Heart right ventricle (tissue), 16 donors: Measurements from ENCODE around the gene CD86. TPM values are rescaled to one million over a fixed set of nuclear protein-coding genes. Genes with fewer than 3 reads are reported as not detected.

Source experiments
- ATAC-seq, 8 donors: fragments of 200-7000 bp; cut with Tn5 transposase; one replicate each; pipeline ENCODE4 v1.9.1; 2020; ENCODE audit warnings: mild to moderate bottlenecking in 8 of 8, moderate library complexity in 8 of 8, moderate number of reproducible peaks in 1 of 8
- DNase-seq, 2 donors: peaks; one replicate each; pipeline ENCODE4 v3.0.0-alpha.2; 2020
- H3K27ac ChIP-seq, 10 donors: fragments of 200-600 bp; sonication (generic) in 2 of 10; one replicate each; pipeline versions ENCODE4 v1.5.0 to v1.8.0; 2020 to 2022; ENCODE audit warnings: mild to moderate bottlenecking in 3 of 10
- H3K27me3 ChIP-seq, 7 donors: fragments of 200-600 bp; one replicate each; pipeline ENCODE4 v1.8.0; 2021 to 2022; ENCODE audit warnings: mild to moderate bottlenecking in 2 of 7
- H3K36me3 ChIP-seq, 9 donors: fragments of 200-600 bp; sonication (generic) in 1 of 9; one replicate each; pipeline versions ENCODE4 v1.5.0 to v1.8.0; 2020 to 2022; ENCODE audit warnings: mild to moderate bottlenecking in 2 of 9
- H3K4me1 ChIP-seq, 9 donors: fragments of 200-600 bp; sonication (generic) in 1 of 9; one replicate each; pipeline versions ENCODE4 v1.5.0 to v1.8.0; 2020 to 2022; ENCODE audit warnings: mild to moderate bottlenecking in 4 of 9
- H3K4me3 ChIP-seq, 10 donors: fragments of 200-600 bp; sonication (generic) in 2 of 10; one replicate each; pipeline versions ENCODE4 v1.5.0 to v1.8.0; 2020 to 2022; ENCODE audit warnings: mild to moderate bottlenecking in 7 of 10, moderate library complexity in 2 of 10
- H3K9me3 ChIP-seq, 11 donors: fragments of 200-600 bp in 10 of 11; sonication (generic) in 2 of 11; one replicate each; pipeline versions ENCODE4 v1.5.0 to v1.8.0; 2013 to 2022; ENCODE audit warnings: mild to moderate bottlenecking in 2 of 11, control low read depth in 1 of 11, moderate library complexity in 1 of 11
- CTCF ChIP-seq, 9 donors: fragments of 200-600 bp; sonication (generic) in 2 of 9; IDR thresholded peaks; one replicate each; pipeline versions ENCODE4 v1.5.0 to v1.8.0; 2021 to 2022; ENCODE audit warnings: antibody characterized with exemption in 9 of 9, mild to moderate bottlenecking in 5 of 9, moderate library complexity in 1 of 9
- WGBS, 2 donors: extraction: QIAGEN DNeasy Blood & Tissue Kit; methylation state at CpG; one replicate each; pipeline ENCODE4 v1.1.7; 2013; ENCODE audit warnings: inconsistent platforms in 1 of 2; 5-methylcytosine and 5-hydroxymethylcytosine counted together
- intact Hi-C, 10 donors: fragments of 100-400 bp; cut with DNase I; formaldehyde crosslinking; loops; one replicate each; pipeline versions ENCODE4 v1.11.1 to v1.14.2; 2022
- polyA plus RNA-seq, 2 donors: library from polyadenylated mRNA; stranded (reverse); fragments of 200-250 nt; gene quantifications; one replicate each; pipeline ENCODE4 v1.2.3, GENCODE V29; 2013
- total RNA-seq, 10 donors: library from RNA; stranded (reverse); fragmentation: NEBNext Ultra II Directional in 3 of 10; extraction: Animal tissue kit (Norgen Biotek cat#: 25700) in 3 of 10; gene quantifications; one replicate each; pipeline versions ENCODE4 v1.2.1 to v1.2.4, GENCODE V29; 2021 to 2023
- donor health status: Arrhythmogenic right ventricular cardiomyopathy.
- donor health status: ischemic (EF 13 %, LVEDD 7.1; RV severe dilation, severe dysfunction).
- donor health status: healthy with polysubstance abuse.
- donor health status: DM: no; HTN: yes; CAD: no.
- donor health status: DM: no; HTN: no; CAD: no.
- donor health status: ischemic (EF 25% LVEDD 6.9; RV normal size, moderate dysfunction).
- donor health status: ischemic (EF 25% LVEDD 5.7; RV mildly dilated, moderate dysfunction).
- donor health status: healthy.
- donor health status: DM: yes; HTN: yes; CAD: no.
- donor health status: Ischemic cardiomyopathy.
- donor health status: ischemic (EF 35%, LVEDD 5.7; RV mildly dilated, moderate dysfunction).
- donor health status: nonischemic (EF 11% LVEDD 7.7; RV severe dilation, severe dysfunction).
- donor health status: DM: yes; HTN: yes; CAD: no.
- donor health status: PGD.
- donor health status: ischemic (EF 29% LVEDD 5.4; RV normal size, mild dysfunction).
- donor health status: nonischemic (EF 23%, LVEDD 6.1; RV moderate dilation, normal function).

CD86 gene
- total and polyA plus RNA-seq, 12 donors, result 0.64 to 14.7 (median 1.4) TPM

- ATAC-seq, result peak; percentile 59 to 90 (median 86)
- DNase-seq, result peak; percentile 39 to 69
- Histone ChIP-seq H3K36me3 (no peaks in the 10 kb centered on the region), H3K4me1 (peaks cover 0 to 54% (median 4%) of the 10 kb centered on the region in 9 donors), H3K27ac (peak overlapping the region in 5 of 10 donors; percentile 29 to 57 (median 52)), H3K4me3 (no peak overlapping the region), H3K9me3 (peaks cover 0 to 16% (median 0%) of the 10 kb centered on the region in 11 donors), H3K27me3 (no peaks in the 10 kb centered on the region)
- 59 to 64% methylated on average over 6 of the region's 6 CpGs for WGBS, 2 donors
- intact Hi-C loops, result no loop called here
- no peak for TF ChIP-seq CTCF (IDR thresholded peaks at IDR 0.05)
Measured at GRCh38 chr3:122074621-122075265, 19.6 kb downstream of the CD86 start.

- Histone ChIP-seq H3K4me1 (peaks cover 0 to 54% (median 4%) of the 10 kb centered on the region in 9 donors), H3K27ac (peak overlapping the region in 2 of 10 donors; percentile 31 to 60), H3K4me3 (no peak overlapping the region), H3K36me3 (no peaks in the 10 kb centered on the region), H3K27me3 (no peaks in the 10 kb centered on the region), H3K9me3 (peaks cover 0 to 9% (median 0%) of the 10 kb centered on the region in 11 donors)
- no peak for TF ChIP-seq CTCF (IDR thresholded peaks at IDR 0.05)
- DNase-seq (no peak), ATAC-seq (no peak)
- intact Hi-C loops, result no loop called here
- WGBS, 2 donors, result 70 to 78% methylated on average over 4 of the region's 4 CpGs
Measured at GRCh38 chr3:122076491-122077292, 21.5 kb downstream of the CD86 start.

GRCh38 chr3:122077293-122078234 lies 22.4 kb downstream of the CD86 start:
- DNase-seq, result no peak
- WGBS, 2 donors, result 64 to 69% methylated on average over 9 of the region's 9 CpGs
- Histone ChIP-seq H3K36me3 (no peaks in the 10 kb centered on the region), H3K27ac (peak overlapping the region in 3 of 10 donors; percentile 7 to 60 (median 31)), H3K9me3 (peaks cover 0 to 8% (median 0%) of the 10 kb centered on the region in 11 donors), H3K4me3 (no peak overlapping the region), H3K27me3 (no peaks in the 10 kb centered on the region), H3K4me1 (peaks cover 0 to 54% (median 4%) of the 10 kb centered on the region in 9 donors)
- TF ChIP-seq CTCF (IDR thresholded peaks at IDR 0.05), result no peak
- no peak for ATAC-seq
- intact Hi-C loops, result no loop called here
